ENCODE results near the gene GNAL.

GNAL gene

GRCh38 chr18:11800566-11801334, 111.7 kb downstream of the GNAL start:
- H3K79me2 ChIP-seq (ENCODE audit: insufficient read depth, low read depth), result no peaks in the 10 kb centered on the region
- H2AFZ ChIP-seq (ENCODE audit: low read depth), result no peak overlapping the region
- H4K20me1 ChIP-seq (ENCODE audit: insufficient read depth), result no peaks in the 10 kb centered on the region
- no peak for TF ChIP-seq CTCF (conservative IDR thresholded peaks at IDR 0.05; ENCODE audit: low read depth, low read length)
- no peaks in the 10 kb centered on the region for H3K36me3 ChIP-seq (ENCODE audit: insufficient read depth)
- no peak overlapping the region for H3K9ac ChIP-seq
- H3K4me1 ChIP-seq (ENCODE audit: low read depth, poor library complexity, severe bottlenecking), result no peaks in the 10 kb centered on the region
- no peak overlapping the region for H3K4me3 ChIP-seq (IDR thresholded peaks at IDR 0.05; ENCODE audit: insufficient read depth, low read depth, low read length)
- no peak overlapping the region for H3K4me2 ChIP-seq
- H3K27me3 ChIP-seq (ENCODE audit: insufficient read depth, low read depth), result no peaks in the 10 kb centered on the region
- H3K27ac ChIP-seq, result no peak overlapping the region

GRCh38 chr18:11801573-11801972, 112.5 kb downstream of the GNAL start:
- Histone ChIP-seq H4K20me1 (ENCODE audit: insufficient read depth) (no peaks in the 10 kb centered on the region), H3K4me3 (IDR thresholded peaks at IDR 0.05; ENCODE audit: insufficient read depth, low read depth, low read length) (no peak overlapping the region), H3K27me3 (ENCODE audit: insufficient read depth, low read depth) (no peaks in the 10 kb centered on the region), H3K9ac (no peak overlapping the region), H3K36me3 (ENCODE audit: insufficient read depth) (no peaks in the 10 kb centered on the region), H2AFZ (ENCODE audit: low read depth) (no peak overlapping the region), H3K4me2 (no peak overlapping the region), H3K27ac (no peak overlapping the region), H3K4me1 (ENCODE audit: low read depth, poor library complexity, severe bottlenecking) (no peaks in the 10 kb centered on the region), H3K79me2 (ENCODE audit: insufficient read depth, low read depth) (no peaks in the 10 kb centered on the region)
- TF ChIP-seq CTCF (conservative IDR thresholded peaks at IDR 0.05; ENCODE audit: low read depth, low read length), result no peak

- TF ChIP-seq CTCF (conservative IDR thresholded peaks at IDR 0.05; ENCODE audit: low read depth, low read length), result no peak
- H3K4me1 ChIP-seq (ENCODE audit: low read depth, poor library complexity, severe bottlenecking), result no peaks in the 10 kb centered on the region
- no peak overlapping the region for H2AFZ ChIP-seq (ENCODE audit: low read depth)
- no peak overlapping the region for H3K9ac ChIP-seq
- no peaks in the 10 kb centered on the region for H4K20me1 ChIP-seq (ENCODE audit: insufficient read depth)
- H3K79me2 ChIP-seq (ENCODE audit: insufficient read depth, low read depth), result no peaks in the 10 kb centered on the region
- H3K4me3 ChIP-seq (IDR thresholded peaks at IDR 0.05; ENCODE audit: insufficient read depth, low read depth, low read length), result no peak overlapping the region
- no peaks in the 10 kb centered on the region for H3K27me3 ChIP-seq (ENCODE audit: insufficient read depth, low read depth)
- no peaks in the 10 kb centered on the region for H3K36me3 ChIP-seq (ENCODE audit: insufficient read depth)
- H3K27ac ChIP-seq, result no peak overlapping the region
- no peak overlapping the region for H3K4me2 ChIP-seq
These were observed 113.1 kb downstream of the GNAL start for GRCh38 chr18:11802158-11802557.

- Histone ChIP-seq H3K36me3 (ENCODE audit: insufficient read depth) (no peaks in the 10 kb centered on the region), H3K4me1 (ENCODE audit: low read depth, poor library complexity, severe bottlenecking) (no peaks in the 10 kb centered on the region), H3K4me2 (no peak overlapping the region), H4K20me1 (ENCODE audit: insufficient read depth) (no peaks in the 10 kb centered on the region), H3K27me3 (ENCODE audit: insufficient read depth, low read depth) (no peaks in the 10 kb centered on the region), H2AFZ (ENCODE audit: low read depth) (no peak overlapping the region), H3K4me3 (IDR thresholded peaks at IDR 0.05; ENCODE audit: insufficient read depth, low read depth, low read length) (no peak overlapping the region), H3K27ac (no peak overlapping the region), H3K9ac (no peak overlapping the region), H3K79me2 (ENCODE audit: insufficient read depth, low read depth) (no peaks in the 10 kb centered on the region)
- no peak for TF ChIP-seq CTCF (conservative IDR thresholded peaks at IDR 0.05; ENCODE audit: low read depth, low read length)
These were observed 113.5 kb downstream of the GNAL start for GRCh38 chr18:11802586-11802985.
